Gastrocnemius medialis (tissue), 4 donors: ENCODE data around the gene CCDC33. TPM values are rescaled to one million over a fixed set of nuclear protein-coding genes. Genes with fewer than 3 reads are reported as not detected.
"Not testable (repeated sequence)": the region's sequence is repeated elsewhere in the genome, so short reads cannot be mapped to it uniquely, and the experiment has no call there.

ENCODE experiments used
- ATAC-seq, 2 donors: fragments of 150-250 bp; one replicate each; pipeline ENCODE4 v1.9.1; 2016
- DNase-seq, 2 donors: peaks; one replicate each; pipeline ENCODE4 v3.0.0-alpha.2; 2019
- H3K27ac ChIP-seq, 4 donors: fragments of 200-600 bp; sonication (generic); 1 replicate in 1 of 4; 2 replicates in 3 of 4; pipeline ENCODE4 v1.5.1; 2016 to 2018; ENCODE audit warnings: mild to moderate bottlenecking in 2 of 4, moderate library complexity in 1 of 4
- H3K27me3 ChIP-seq, 3 donors: fragments of 200-600 bp; sonication (generic) in 2 of 3; 1 replicate in 1 of 3; 2 replicates in 2 of 3; pipeline versions ENCODE4 v1.5.1 to v1.6.0; 2016 to 2019; ENCODE audit warnings: mild to moderate bottlenecking in 1 of 3, moderate library complexity in 1 of 3
- H3K36me3 ChIP-seq, 2 donors: fragments of 200-600 bp; sonication (generic) in 1 of 2; one replicate each; pipeline ENCODE4 v1.5.1; 2017 to 2018
- H3K4me1 ChIP-seq, 2 donors: fragments of 200-600 bp; sonication (generic) in 1 of 2; one replicate each; pipeline ENCODE4 v1.5.1; 2016 to 2017; ENCODE audit warnings: mild to moderate bottlenecking in 2 of 2
- H3K4me3 ChIP-seq, 4 donors: fragments of 200-600 bp; sonication (generic) in 3 of 4; 1 replicate in 1 of 4; 2 replicates in 3 of 4; pipeline ENCODE4 v1.5.1; 2016 to 2019; ENCODE audit warnings: mild to moderate bottlenecking in 2 of 4
- H3K9me3 ChIP-seq, 3 donors: fragments of 200-600 bp; sonication (generic) in 2 of 3; 1 replicate in 1 of 3; 2 replicates in 2 of 3; pipeline ENCODE4 v1.5.1; 2016 to 2019
- POLR2A ChIP-seq, 2 donors: fragments of 450-650 bp; IDR thresholded peaks; one replicate each; pipeline ENCODE4 v1.6.1; 2017; ENCODE audit warnings: antibody characterized with exemption in 2 of 2, mild to moderate bottlenecking in 2 of 2, moderate library complexity in 2 of 2
- in situ Hi-C, 4 donors: fragments of 200-750 bp; cut with MboI; loops; one replicate each; pipeline versions ENCODE4 v1.15.0 to v1.8.0; 2017; ENCODE audit warnings: low sequenced_read_pairs in 4 of 4
- intact Hi-C: fragments of 100-400 bp; cut with DNase I; formaldehyde crosslinking; loops from one replicate; pipeline ENCODE4 v1.15.1; 2023; ENCODE audit warnings: low total_unique reads
- total RNA-seq, 4 donors: library from RNA; depleted of rRNA; stranded (reverse); fragments of >200 nt; gene quantifications; one replicate each; pipeline versions ENCODE4 v1.1.0 to v1.2.3, GENCODE V29; 2016
- TF ChIP-seq, protein P1 (sequence below), 5 experiments: fragments of 450-650 bp in 3 of 5; fragments of 200-600 bp in 2 of 5; sonication (generic) in 2 of 5; IDR thresholded peaks in 4 of 5; conservative IDR thresholded peaks in 1 of 5; 1 replicate in 4 of 5; 2 replicates in 1 of 5; pipeline ENCODE4 v1.5.1; 2016 to 2019; ENCODE audit warnings: antibody characterized with exemption in 5 of 5, mild to moderate bottlenecking in 3 of 5, moderate library complexity in 3 of 5

Gene CCDC33
- total RNA-seq, 4 donors from 2014 or later = not detected

GRCh38 chr15:74352393-74352910 is 116.3 kb downstream of the CCDC33 start:
- H3K4me3 ChIP-seq = no peak overlapping the region
- TF ChIP-seq, protein P1, sequence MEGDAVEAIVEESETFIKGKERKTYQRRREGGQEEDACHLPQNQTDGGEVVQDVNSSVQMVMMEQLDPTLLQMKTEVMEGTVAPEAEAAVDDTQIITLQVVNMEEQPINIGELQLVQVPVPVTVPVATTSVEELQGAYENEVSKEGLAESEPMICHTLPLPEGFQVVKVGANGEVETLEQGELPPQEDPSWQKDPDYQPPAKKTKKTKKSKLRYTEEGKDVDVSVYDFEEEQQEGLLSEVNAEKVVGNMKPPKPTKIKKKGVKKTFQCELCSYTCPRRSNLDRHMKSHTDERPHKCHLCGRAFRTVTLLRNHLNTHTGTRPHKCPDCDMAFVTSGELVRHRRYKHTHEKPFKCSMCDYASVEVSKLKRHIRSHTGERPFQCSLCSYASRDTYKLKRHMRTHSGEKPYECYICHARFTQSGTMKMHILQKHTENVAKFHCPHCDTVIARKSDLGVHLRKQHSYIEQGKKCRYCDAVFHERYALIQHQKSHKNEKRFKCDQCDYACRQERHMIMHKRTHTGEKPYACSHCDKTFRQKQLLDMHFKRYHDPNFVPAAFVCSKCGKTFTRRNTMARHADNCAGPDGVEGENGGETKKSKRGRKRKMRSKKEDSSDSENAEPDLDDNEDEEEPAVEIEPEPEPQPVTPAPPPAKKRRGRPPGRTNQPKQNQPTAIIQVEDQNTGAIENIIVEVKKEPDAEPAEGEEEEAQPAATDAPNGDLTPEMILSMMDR (IDR thresholded peaks at IDR 0.05 in 4 of 5, conservative IDR thresholded peaks at IDR 0.05 in 1 of 5) = no peak
- TF ChIP-seq POLR2A (IDR thresholded peaks at IDR 0.05) = no peak
- ATAC-seq = no peak
- intact Hi-C loops = no loop called here
- in situ Hi-C loops = no loop called here
- no peaks in the 10 kb centered on the region for H3K36me3 ChIP-seq
- no peaks in the 10 kb centered on the region for H3K4me1 ChIP-seq
- no peak overlapping the region for H3K27ac ChIP-seq
- no peaks in the 10 kb centered on the region for H3K27me3 ChIP-seq
- DNase-seq = no peak
- no peaks in the 10 kb centered on the region for H3K9me3 ChIP-seq

DNA sequence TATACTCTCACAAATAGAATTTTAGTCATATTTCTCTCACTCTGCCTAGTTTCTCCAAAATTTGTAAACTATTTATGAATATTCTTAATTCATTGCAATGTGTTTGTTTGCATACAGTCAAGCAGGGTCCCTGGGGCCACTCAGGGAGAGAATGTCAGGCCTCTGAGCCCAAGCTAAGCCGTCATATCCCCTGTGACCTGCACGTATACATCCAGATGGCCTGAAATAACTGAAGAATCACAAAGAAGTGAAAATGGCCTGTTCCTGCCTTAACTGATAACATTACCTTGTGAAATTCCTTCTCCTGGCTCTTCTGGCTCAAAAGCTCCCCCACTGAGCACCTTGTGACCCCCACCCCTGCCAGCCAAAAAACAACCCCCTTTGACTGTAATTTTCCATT is 117.9 kb downstream of the CCDC33 start:
- H3K9me3 ChIP-seq, H3K27me3 ChIP-seq, H3K36me3 ChIP-seq, H3K4me3 ChIP-seq, ATAC-seq, H3K4me1 ChIP-seq, intact Hi-C loops, H3K27ac ChIP-seq, DNase-seq, in situ Hi-C loops: not testable (repeated sequence)

DNA sequence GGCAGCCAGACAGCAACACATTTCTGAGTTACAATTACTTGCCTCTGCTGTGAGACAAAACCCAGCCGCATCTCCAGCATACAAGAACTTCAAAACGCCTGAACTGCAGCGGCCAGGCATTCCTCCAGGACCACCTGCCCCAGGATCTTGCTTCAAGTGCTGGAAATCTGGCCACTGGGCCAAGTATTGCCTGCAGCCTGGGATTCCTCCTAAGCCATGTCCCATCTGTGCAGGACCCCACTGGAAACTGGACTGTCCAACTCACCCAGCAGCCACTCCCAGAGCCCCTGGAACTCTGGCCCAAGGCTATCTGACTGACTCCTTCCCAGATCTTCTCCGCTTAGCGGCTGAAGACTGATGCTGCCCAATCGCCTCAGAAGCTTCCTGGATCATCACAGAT is 119.9 kb downstream of the CCDC33 start:
- H3K27me3 ChIP-seq, H3K27ac ChIP-seq, H3K9me3 ChIP-seq, H3K4me3 ChIP-seq, ATAC-seq, H3K36me3 ChIP-seq, H3K4me1 ChIP-seq, intact Hi-C loops, DNase-seq, in situ Hi-C loops: not testable (repeated sequence)

GRCh38 chr15:74357514-74357913 is 121.4 kb downstream of the CCDC33 start:
- ATAC-seq = not testable (repeated sequence)

DNA sequence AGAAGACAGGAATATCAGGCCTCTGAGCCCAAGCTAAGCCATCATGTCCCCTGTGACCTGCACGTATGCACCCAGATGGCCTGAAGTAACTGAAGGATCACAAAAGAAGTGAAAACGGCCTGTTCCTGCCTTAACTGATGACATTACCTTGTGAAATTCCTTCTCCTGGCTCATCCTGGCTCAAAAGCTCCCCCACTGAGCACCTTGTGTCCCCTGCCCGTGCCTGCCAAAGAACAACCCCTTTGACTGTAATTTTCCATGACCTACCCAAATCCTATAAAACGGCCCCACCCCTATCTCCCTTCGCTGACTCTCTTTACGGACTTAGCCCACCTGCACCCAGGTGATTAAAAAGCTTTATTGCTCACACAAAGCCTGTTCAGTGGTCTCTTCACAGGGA is 123.2 kb downstream of the CCDC33 start:
- ATAC-seq, intact Hi-C loops, H3K4me3 ChIP-seq, H3K4me1 ChIP-seq, H3K36me3 ChIP-seq, in situ Hi-C loops, H3K27ac ChIP-seq, H3K9me3 ChIP-seq, DNase-seq, H3K27me3 ChIP-seq: not testable (repeated sequence)

More at GRCh38 chr15:74357514-74357913, 121.4 kb downstream of the CCDC33 start:
- H3K27ac ChIP-seq, H3K4me3 ChIP-seq, H3K4me1 ChIP-seq, in situ Hi-C loops, H3K27me3 ChIP-seq, H3K9me3 ChIP-seq, intact Hi-C loops, DNase-seq, H3K36me3 ChIP-seq: not testable (repeated sequence)

- in situ Hi-C loops = loop anchor here in 1 of 4 donors (10.0 kb wide), 1 partner anchor 134 kb away; no protein-coding TSS in a partner anchor
- ATAC-seq, H3K4me3 ChIP-seq, intact Hi-C loops, DNase-seq, H3K36me3 ChIP-seq, H3K9me3 ChIP-seq, H3K27me3 ChIP-seq, H3K4me1 ChIP-seq, H3K27ac ChIP-seq: not testable (repeated sequence)
Observed at GRCh38 chr15:74360855-74361254, 124.7 kb downstream of the CCDC33 start.

- no peaks in the 10 kb centered on the region for H3K36me3 ChIP-seq
- DNase-seq (no peak), ATAC-seq (no peak)
- TF ChIP-seq, protein P1 (IDR thresholded peaks at IDR 0.05 in 4 of 5, conservative IDR thresholded peaks at IDR 0.05 in 1 of 5) = no peak
- TF ChIP-seq POLR2A (IDR thresholded peaks at IDR 0.05) = no peak
- intact Hi-C loops = no loop called here
- no peaks in the 10 kb centered on the region for H3K27me3 ChIP-seq
- H3K27ac ChIP-seq = no peak overlapping the region
- peaks cover 5 to 6% of the 10 kb centered on the region in 2 donors for H3K4me1 ChIP-seq
- H3K4me3 ChIP-seq = no peak overlapping the region
- H3K9me3 ChIP-seq = no peaks in the 10 kb centered on the region
- in situ Hi-C loops = loop anchor here in 1 of 4 donors (10.0 kb wide), 1 partner anchor 132 kb away; no protein-coding TSS in a partner anchor
Observed at GRCh38 chr15:74362482-74362881, 126.4 kb downstream of the CCDC33 start.
